Esophagus squamous epithelium (tissue), 5 donors: ENCODE results near the gene DNAJC24. TPM values are rescaled to one million over a fixed set of nuclear protein-coding genes. Genes with fewer than 3 reads are reported as not detected.

ENCODE experiments used
- DNase-seq: peaks from one replicate; lab custom pipeline; 2025; lab: John Stamatoyannopoulos, UW
- H3K27ac ChIP-seq, 4 donors: fragments of 200-600 bp; sonication (generic); one replicate each; pipeline ENCODE4 v1.5.1; 2016 to 2019; ENCODE audit warnings: mild to moderate bottlenecking in 1 of 4
- H3K27me3 ChIP-seq, 4 donors: fragments of 200-600 bp; sonication (generic); 1 replicate in 3 of 4; 2 replicates in 1 of 4; pipeline versions ENCODE4 v1.5.1 to v1.6.0; 2017 to 2021; ENCODE audit warnings: antibody characterized with exemption in 1 of 4
- H3K36me3 ChIP-seq, 3 donors: fragments of 200-600 bp; sonication (generic); one replicate each; pipeline ENCODE4 v1.5.1; 2016 to 2019
- H3K4me1 ChIP-seq, 3 donors: fragments of 200-600 bp; sonication (generic); one replicate each; pipeline ENCODE4 v1.5.1; 2017 to 2019
- H3K4me3 ChIP-seq, 4 donors: fragments of 200-600 bp; sonication (generic); 1 replicate in 3 of 4; 2 replicates in 1 of 4; pipeline ENCODE4 v1.5.1; 2016 to 2019; ENCODE audit warnings: mild to moderate bottlenecking in 2 of 4, moderate library complexity in 1 of 4
- H3K9me3 ChIP-seq, 3 donors: fragments of 200-600 bp; sonication (generic); one replicate each; pipeline ENCODE4 v1.5.1; 2016 to 2019
- CTCF ChIP-seq, 6 experiments: fragments of 450-650 bp in 4 of 6; fragments of 200-600 bp in 2 of 6; sonication (generic) in 2 of 6; IDR thresholded peaks; one replicate each; pipeline ENCODE4 v1.5.1; 2016 to 2019; ENCODE audit warnings: antibody characterized with exemption in 6 of 6, mild to moderate bottlenecking in 4 of 6, moderate library complexity in 4 of 6
- POLR2A ChIP-seq, 4 donors: fragments of 450-650 bp; IDR thresholded peaks; one replicate each; pipeline ENCODE4 v1.6.1; 2017; ENCODE audit warnings: antibody characterized with exemption in 4 of 4, mild to moderate bottlenecking in 4 of 4, moderate library complexity in 3 of 4
- whole genome bisulfite sequencing, 2 donors: methylation state at CpG; one replicate each; pipeline ENCODE4 v1.1.5; 2018; 5-methylcytosine and 5-hydroxymethylcytosine counted together
- intact Hi-C: fragments of 100-400 bp; cut with DNase I; formaldehyde crosslinking; loops from one replicate; pipeline ENCODE4 v1.15.0; 2022
- total RNA-seq, 4 donors: library from RNA; depleted of rRNA; stranded (reverse); fragments of >200 nt; gene quantifications; one replicate each; pipeline ENCODE4 v1.1.0, GENCODE V29; 2016
- donor health status: DM: yes; HTN: yes; CAD: no.

The DNAJC24 gene
- total RNA-seq, 4 donors from 2014 or later, result 4.3 to 15.6 (median 8.6) TPM

GRCh38 chr11:31327417-31327816 is 42.2 kb upstream of the DNAJC24 start:
- TF ChIP-seq CTCF (IDR thresholded peaks at IDR 0.05) (no peak), POLR2A (IDR thresholded peaks at IDR 0.05) (no peak)
- H3K9me3 ChIP-seq, result no peaks in the 10 kb centered on the region
- DNase-seq, result no peak
- H3K27ac ChIP-seq, result no peak overlapping the region
- no peaks in the 10 kb centered on the region for H3K4me1 ChIP-seq
- no peak overlapping the region for H3K4me3 ChIP-seq
- H3K36me3 ChIP-seq, result no peaks in the 10 kb centered on the region
- intact Hi-C loops, result no loop called here
- WGBS, 2 donors, result 80 to 86% methylated on average over 2 to 3 of the region's 3 CpGs
- no peaks in the 10 kb centered on the region for H3K27me3 ChIP-seq

- no peak overlapping the region for H3K27ac ChIP-seq
- WGBS, 2 donors, result 84 to 87% methylated on average over 6 of the region's 6 CpGs
- no peak for DNase-seq
- no peaks in the 10 kb centered on the region for H3K36me3 ChIP-seq
- TF ChIP-seq CTCF (IDR thresholded peaks at IDR 0.05), result no peak
- no peak for TF ChIP-seq POLR2A (IDR thresholded peaks at IDR 0.05)
- H3K4me1 ChIP-seq, result no peaks in the 10 kb centered on the region
- H3K27me3 ChIP-seq, result no peaks in the 10 kb centered on the region
- H3K9me3 ChIP-seq, result no peaks in the 10 kb centered on the region
- no peak overlapping the region for H3K4me3 ChIP-seq
- intact Hi-C loops, result no loop called here
Observed at GRCh38 chr11:31328697-31329096, 41.0 kb upstream of the DNAJC24 start.

GRCh38 chr11:31337806-31338205 is 31.9 kb upstream of the DNAJC24 start:
- DNase-seq, result no peak
- WGBS, 2 donors, result 32 to 40% methylated on average over 2 of the region's 2 CpGs
- H3K9me3 ChIP-seq, result peaks cover 0 to 6% (median 0%) of the 10 kb centered on the region in 3 donors
- no peak overlapping the region for H3K27ac ChIP-seq
- TF ChIP-seq POLR2A (IDR thresholded peaks at IDR 0.05), result no peak
- TF ChIP-seq CTCF (IDR thresholded peaks at IDR 0.05), result no peak
- intact Hi-C loops, result no loop called here
- H3K36me3 ChIP-seq, result no peaks in the 10 kb centered on the region
- H3K4me1 ChIP-seq, result no peaks in the 10 kb centered on the region
- no peaks in the 10 kb centered on the region for H3K27me3 ChIP-seq
- H3K4me3 ChIP-seq, result no peak overlapping the region

- Histone ChIP-seq H3K36me3 (no peaks in the 10 kb centered on the region), H3K27ac (no peak overlapping the region), H3K9me3 (no peaks in the 10 kb centered on the region), H3K4me1 (no peaks in the 10 kb centered on the region), H3K4me3 (no peak overlapping the region), H3K27me3 (no peaks in the 10 kb centered on the region)
- TF ChIP-seq POLR2A (IDR thresholded peaks at IDR 0.05), result no peak
- TF ChIP-seq CTCF (IDR thresholded peaks at IDR 0.05), result peak in 4 of 6 experiments; percentile 5 to 43 (median 16)
- DNase-seq, result no peak
- WGBS, 2 donors, result 76 to 77% methylated on average over 5 of the region's 5 CpGs
- intact Hi-C loops, result no loop called here
Observed at GRCh38 chr11:31340903-31341572, 28.6 kb upstream of the DNAJC24 start.

GRCh38 chr11:31351168-31351567 is 18.5 kb upstream of the DNAJC24 start:
- no peaks in the 10 kb centered on the region for H3K36me3 ChIP-seq
- H3K4me1 ChIP-seq, result no peaks in the 10 kb centered on the region
- no peaks in the 10 kb centered on the region for H3K27me3 ChIP-seq
- no peaks in the 10 kb centered on the region for H3K9me3 ChIP-seq
- no peak overlapping the region for H3K27ac ChIP-seq
- intact Hi-C loops, result no loop called here
- DNase-seq, result no peak
- H3K4me3 ChIP-seq, result no peak overlapping the region
- TF ChIP-seq POLR2A (IDR thresholded peaks at IDR 0.05), result no peak
- TF ChIP-seq CTCF (IDR thresholded peaks at IDR 0.05), result no peak
